ENCODE measurements around the gene POC1A.
"Not testable (repeated sequence)": the region's sequence is repeated elsewhere in the genome, so short reads cannot be mapped to it uniquely, and the experiment has no call there.

POC1A gene

GRCh38 chr3:52050571-52050970 lies 103.7 kb downstream of the POC1A start:
- no peak overlapping the region for H3K9ac ChIP-seq (ENCODE audit: insufficient read length, low read depth)
- no peaks in the 10 kb centered on the region for H3K9me3 ChIP-seq (ENCODE audit: insufficient read depth, low read length)
- H3K4me3 ChIP-seq (ENCODE audit: insufficient read length, low read depth), result no peak overlapping the region
- peaks cover 62% of the 10 kb centered on the region for H3K36me3 ChIP-seq (ENCODE audit: insufficient read depth, insufficient read length, low read length)
- H3K4me1 ChIP-seq (ENCODE audit: insufficient read depth, insufficient read length), result peaks cover 24% of the 10 kb centered on the region
- DNase-seq (ENCODE audit: low read depth, low spot score), result no peak
- no peaks in the 10 kb centered on the region for H3K27me3 ChIP-seq (ENCODE audit: insufficient read depth, insufficient read length)
- TF ChIP-seq SUZ12 (IDR thresholded peaks at IDR 0.05; ENCODE audit: extremely low read depth, insufficient read depth, insufficient read length) (no peak), ZNF274 (IDR thresholded peaks at IDR 0.05; ENCODE audit: low read depth, low read length) (no peak), YY1 (IDR thresholded peaks at IDR 0.05; ENCODE audit: insufficient read depth, insufficient read length) (no peak)

GRCh38 chr3:52049503-52049902 lies 104.7 kb downstream of the POC1A start:
- Histone ChIP-seq H3K4me1 (ENCODE audit: insufficient read depth, insufficient read length) (peaks cover 30% of the 10 kb centered on the region), H3K9ac (ENCODE audit: insufficient read length, low read depth) (no peak overlapping the region), H3K4me3 (ENCODE audit: insufficient read length, low read depth) (no peak overlapping the region), H3K27me3 (ENCODE audit: insufficient read depth, insufficient read length) (no peaks in the 10 kb centered on the region), H3K9me3 (ENCODE audit: insufficient read depth, low read length) (no peaks in the 10 kb centered on the region), H3K36me3 (ENCODE audit: insufficient read depth, insufficient read length, low read length) (peaks cover 60% of the 10 kb centered on the region)
- TF ChIP-seq SUZ12 (IDR thresholded peaks at IDR 0.05; ENCODE audit: extremely low read depth, insufficient read depth, insufficient read length) (no peak), ZNF274 (IDR thresholded peaks at IDR 0.05; ENCODE audit: low read depth, low read length) (no peak), YY1 (IDR thresholded peaks at IDR 0.05; ENCODE audit: insufficient read depth, insufficient read length) (no peak)
- DNase-seq (ENCODE audit: low read depth, low spot score), result no peak

GRCh38 chr3:52047295-52047960 lies 106.8 kb downstream of the POC1A start:
- Histone ChIP-seq H3K36me3 (ENCODE audit: insufficient read depth, insufficient read length, low read length) (peaks cover 39% of the 10 kb centered on the region), H3K9me3 (ENCODE audit: insufficient read depth, low read length) (no peaks in the 10 kb centered on the region), H3K4me3 (ENCODE audit: insufficient read length, low read depth) (no peak overlapping the region), H3K9ac (ENCODE audit: insufficient read length, low read depth) (peak overlapping the region; percentile 13), H3K4me1 (ENCODE audit: insufficient read depth, insufficient read length) (peaks cover 18% of the 10 kb centered on the region), H3K27me3 (ENCODE audit: insufficient read depth, insufficient read length) (no peaks in the 10 kb centered on the region)
- no peak for DNase-seq (ENCODE audit: low read depth, low spot score)
- TF ChIP-seq SUZ12 (IDR thresholded peaks at IDR 0.05; ENCODE audit: extremely low read depth, insufficient read depth, insufficient read length), result no peak
- TF ChIP-seq YY1 (IDR thresholded peaks at IDR 0.05; ENCODE audit: insufficient read depth, insufficient read length), result no peak
- no peak for TF ChIP-seq ZNF274 (IDR thresholded peaks at IDR 0.05; ENCODE audit: low read depth, low read length)

GRCh38 chr3:52046902-52047239 lies 107.4 kb downstream of the POC1A start:
- Histone ChIP-seq H3K9ac (ENCODE audit: insufficient read length, low read depth) (no peak overlapping the region), H3K27me3 (ENCODE audit: insufficient read depth, insufficient read length) (no peaks in the 10 kb centered on the region), H3K4me1 (ENCODE audit: insufficient read depth, insufficient read length) (peaks cover 18% of the 10 kb centered on the region), H3K36me3 (ENCODE audit: insufficient read depth, insufficient read length, low read length) (peaks cover 34% of the 10 kb centered on the region), H3K4me3 (ENCODE audit: insufficient read length, low read depth) (no peak overlapping the region), H3K9me3 (ENCODE audit: insufficient read depth, low read length) (no peaks in the 10 kb centered on the region)
- no peak for DNase-seq (ENCODE audit: low read depth, low spot score)
- no peak for TF ChIP-seq YY1 (IDR thresholded peaks at IDR 0.05; ENCODE audit: insufficient read depth, insufficient read length)
- no peak for TF ChIP-seq SUZ12 (IDR thresholded peaks at IDR 0.05; ENCODE audit: extremely low read depth, insufficient read depth, insufficient read length)
- no peak for TF ChIP-seq ZNF274 (IDR thresholded peaks at IDR 0.05; ENCODE audit: low read depth, low read length)

- DNase-seq (ENCODE audit: low read depth, low spot score), result no peak
- H3K36me3 ChIP-seq (ENCODE audit: insufficient read depth, insufficient read length, low read length), result peaks cover 28% of the 10 kb centered on the region
- no peak overlapping the region for H3K9ac ChIP-seq (ENCODE audit: insufficient read length, low read depth)
- H3K9me3 ChIP-seq (ENCODE audit: insufficient read depth, low read length), result no peaks in the 10 kb centered on the region
- TF ChIP-seq YY1 (IDR thresholded peaks at IDR 0.05; ENCODE audit: insufficient read depth, insufficient read length) (no peak), ZNF274 (IDR thresholded peaks at IDR 0.05; ENCODE audit: low read depth, low read length) (no peak), SUZ12 (IDR thresholded peaks at IDR 0.05; ENCODE audit: extremely low read depth, insufficient read depth, insufficient read length) (no peak)
- no peak overlapping the region for H3K4me3 ChIP-seq (ENCODE audit: insufficient read length, low read depth)
- no peaks in the 10 kb centered on the region for H3K27me3 ChIP-seq (ENCODE audit: insufficient read depth, insufficient read length)
- peaks cover 18% of the 10 kb centered on the region for H3K4me1 ChIP-seq (ENCODE audit: insufficient read depth, insufficient read length)
These were observed 107.9 kb downstream of the POC1A start for GRCh38 chr3:52046186-52046901.

- Histone ChIP-seq H3K4me3 (ENCODE audit: insufficient read length, low read depth) (no peak overlapping the region), H3K27me3 (ENCODE audit: insufficient read depth, insufficient read length) (no peaks in the 10 kb centered on the region), H3K36me3 (ENCODE audit: insufficient read depth, insufficient read length, low read length) (peaks cover 16% of the 10 kb centered on the region), H3K9me3 (ENCODE audit: insufficient read depth, low read length) (no peaks in the 10 kb centered on the region), H3K9ac (ENCODE audit: insufficient read length, low read depth) (no peak overlapping the region), H3K4me1 (ENCODE audit: insufficient read depth, insufficient read length) (peaks cover 18% of the 10 kb centered on the region)
- DNase-seq (ENCODE audit: low read depth, low spot score), result no peak
- TF ChIP-seq ZNF274 (IDR thresholded peaks at IDR 0.05; ENCODE audit: low read depth, low read length), result no peak
- no peak for TF ChIP-seq SUZ12 (IDR thresholded peaks at IDR 0.05; ENCODE audit: extremely low read depth, insufficient read depth, insufficient read length)
- TF ChIP-seq YY1 (IDR thresholded peaks at IDR 0.05; ENCODE audit: insufficient read depth, insufficient read length), result no peak
These were observed 109.2 kb downstream of the POC1A start for GRCh38 chr3:52044869-52045619.

- H3K4me3 ChIP-seq (ENCODE audit: insufficient read length, low read depth), result no peak overlapping the region
- no peak overlapping the region for H3K9ac ChIP-seq (ENCODE audit: insufficient read length, low read depth)
- no peak for DNase-seq (ENCODE audit: low read depth, low spot score)
- TF ChIP-seq YY1 (IDR thresholded peaks at IDR 0.05; ENCODE audit: insufficient read depth, insufficient read length) (no peak), SUZ12 (IDR thresholded peaks at IDR 0.05; ENCODE audit: extremely low read depth, insufficient read depth, insufficient read length) (no peak), ZNF274 (IDR thresholded peaks at IDR 0.05; ENCODE audit: low read depth, low read length) (no peak)
- no peaks in the 10 kb centered on the region for H3K27me3 ChIP-seq (ENCODE audit: insufficient read depth, insufficient read length)
- peaks cover 18% of the 10 kb centered on the region for H3K4me1 ChIP-seq (ENCODE audit: insufficient read depth, insufficient read length)
- peaks cover 3% of the 10 kb centered on the region for H3K36me3 ChIP-seq (ENCODE audit: insufficient read depth, insufficient read length, low read length)
- H3K9me3 ChIP-seq (ENCODE audit: insufficient read depth, low read length), result no peaks in the 10 kb centered on the region
These were observed 110.5 kb downstream of the POC1A start for GRCh38 chr3:52043750-52044149.

- not testable (repeated sequence) for H3K27me3 ChIP-seq (ENCODE audit: insufficient read depth, insufficient read length); H3K4me3 ChIP-seq (ENCODE audit: insufficient read length, low read depth); H3K36me3 ChIP-seq (ENCODE audit: insufficient read depth, insufficient read length, low read length); H3K9me3 ChIP-seq (ENCODE audit: insufficient read depth, low read length); H3K9ac ChIP-seq (ENCODE audit: insufficient read length, low read depth); DNase-seq (ENCODE audit: low read depth, low spot score)
- H3K4me1 ChIP-seq (ENCODE audit: insufficient read depth, insufficient read length), result peaks cover 18% of the 10 kb centered on the region
These were observed 111.2 kb downstream of the POC1A start for GRCh38 chr3:52043039-52043438.

All from NT2/D1 (cell line).